GM12878 (cell line): Measurements from ENCODE around the gene GGA2. TPM values are rescaled to one million over a fixed set of nuclear protein-coding genes. Genes with fewer than 3 reads are reported as not detected.

Experiments
- ATAC-seq: fragments of 200-7000 bp; cut with Tn5 transposase; 3 replicates; pipeline ENCODE4 v1.9.1; 2020; ENCODE audit warnings: mild to moderate bottlenecking, moderate library complexity
- BruUV-seq: library from RNA; stranded (reverse); fragments of 400-500 nt; replicated peaks from 2 replicates; lab custom pipeline; 2021; lab: Mats Ljungman, UMichigan
- CTCF ChIA-PET: fragments of 300-600 bp; sonication (Branson Sonifier 250); formaldehyde crosslinking; extraction: SDS; loops from one replicate; lab custom pipeline; 2021; ENCODE audit warnings: inconsistent platforms; lab: Yijun Ruan, JAX
- POLR2A ChIA-PET: fragments of 350-600 bp; formaldehyde crosslinking; extraction: SDS; loops from one replicate; lab custom pipeline; 2021; ENCODE audit warnings: inconsistent platforms; lab: Charles Lee
- RAD21 ChIA-PET: fragments of 300-600 bp; sonication (Branson Sonifier 250); formaldehyde crosslinking; loops from one replicate; lab custom pipeline; 2023; ENCODE audit warnings: antibody characterized with exemption; ENCODE audit not compliant: unreplicated experiment; lab: Charles Lee
- SMC1A ChIA-PET: fragments of 300-600 bp; sonication (Branson Sonifier 250); formaldehyde crosslinking; loops from one replicate; lab custom pipeline; 2023; ENCODE audit not compliant: unreplicated experiment, uncharacterized antibody; lab: Charles Lee
- DNase-seq: peaks from one replicate; pipeline ENCODE4 v3.0.0-alpha.2; 2011; ENCODE audit warnings: low read depth, low spot score
- FAIRE-seq: peaks from 3 replicates; lab custom pipeline; 2011; peaks lifted over from hg19 to GRCh38; lab: Jason Lieb, UNC
- H2AFZ ChIP-seq: 2 replicates; pipeline ENCODE4 v1.6.0; 2011; ENCODE audit warnings: low read depth, low read length, control low read depth; ENCODE audit not compliant: control insufficient read depth
- H3K27ac ChIP-seq: 2 replicates; pipeline ENCODE4 v1.5.1; 2011; ENCODE audit warnings: control low read depth; ENCODE audit not compliant: control insufficient read depth, insufficient read depth
- H3K27me3 ChIP-seq, 2 experiments: replicated peaks in 1 of 2; 2 replicates each; pipeline versions ENCODE4 v1.6.0 to v1.6.1; 2011; ENCODE audit warnings: low read length in 1 of 2; ENCODE audit not compliant: control insufficient read depth in 2 of 2, insufficient read depth in 2 of 2
- H3K36me3 ChIP-seq, 2 experiments: 2 replicates each; pipeline ENCODE4 v1.5.1; 2011; ENCODE audit warnings: low read length in 1 of 2; ENCODE audit not compliant: control insufficient read depth in 2 of 2, insufficient read depth in 2 of 2
- H3K4me1 ChIP-seq: 2 replicates; pipeline ENCODE4 v1.6.1; 2011; ENCODE audit warnings: mild to moderate bottlenecking, low read length, moderate library complexity, mixed read lengths; ENCODE audit not compliant: control insufficient read depth, insufficient read depth
- H3K4me2 ChIP-seq: 2 replicates; pipeline ENCODE4 v1.6.0; 2011; ENCODE audit warnings: control low read depth; ENCODE audit not compliant: control insufficient read depth, insufficient read depth
- H3K4me3 ChIP-seq: fragments of 200-600 bp; sonication (generic); 2 replicates; pipeline ENCODE4 v1.5.1; 2016
- H3K79me2 ChIP-seq: 2 replicates; pipeline ENCODE4 v1.6.0; 2011; ENCODE audit warnings: low read length; ENCODE audit not compliant: control insufficient read depth, insufficient read depth
- H3K9ac ChIP-seq: 2 replicates; pipeline ENCODE4 v1.8.0; 2011; ENCODE audit warnings: low read length, control low read depth, mixed read lengths; ENCODE audit not compliant: control insufficient read depth, insufficient read depth
- H3K9me3 ChIP-seq: replicated peaks from 3 replicates; pipeline ENCODE4 v1.5.1; 2011; ENCODE audit warnings: mild to moderate bottlenecking, low read length; ENCODE audit not compliant: control insufficient read depth, insufficient read depth
- H4K20me1 ChIP-seq: 2 replicates; pipeline ENCODE4 v1.6.0; 2011; ENCODE audit not compliant: control insufficient read depth, insufficient read depth
- BACH1 ChIP-seq: fragments of 450-650 bp; IDR thresholded peaks from 2 replicates; pipeline ENCODE4 v1.6.1; 2017; ENCODE audit warnings: mild to moderate bottlenecking, borderline replicate concordance
- CUX1 ChIP-seq: IDR thresholded peaks from 2 replicates; pipeline ENCODE4 v1.6.1; 2012; ENCODE audit warnings: improper control_type of control experiment, low read depth, low read length; ENCODE audit not compliant: insufficient replicate concordance
- HDAC6 ChIP-seq: fragments of 200-600 bp; sonication (generic); IDR thresholded peaks from one replicate; pipeline ENCODE4 v1.8.0; 2017; ENCODE audit warnings: antibody characterized with exemption; ENCODE audit not compliant: unreplicated experiment
- MEF2B ChIP-seq: fragments of 450-650 bp; IDR thresholded peaks from 2 replicates; pipeline ENCODE4 v1.6.1; 2018; ENCODE audit warnings: mild to moderate bottlenecking, moderate library complexity; ENCODE audit not compliant: partially characterized antibody, poor library complexity, severe bottlenecking
- NR2C1 ChIP-seq: fragments of 450-650 bp; IDR thresholded peaks from 2 replicates; pipeline ENCODE4 v1.6.1; 2017; ENCODE audit warnings: antibody characterized with exemption, mild to moderate bottlenecking, moderate library complexity
- NR2F1 ChIP-seq: fragments of 450-650 bp; conservative IDR thresholded peaks from 2 replicates; pipeline ENCODE4 v1.6.1; 2017; ENCODE audit warnings: mild to moderate bottlenecking
- SUPT20H ChIP-seq: IDR thresholded peaks from 2 replicates; pipeline ENCODE4 v1.6.1; 2011; ENCODE audit warnings: low read depth, mild to moderate bottlenecking, low read length, moderate library complexity, borderline replicate concordance; ENCODE audit not compliant: control insufficient read depth
- WGBS: methylation state at CpG from one replicate; pipeline ENCODE4 v1.1.6; 2016; ENCODE audit warnings: low lambda C conversion rate; ENCODE audit not compliant: insufficient replicate concordance, insufficient coverage; ENCODE audit errors: missing lambda C conversion rate; 5-methylcytosine and 5-hydroxymethylcytosine counted together
- in situ Hi-C: fragments of 300-500 bp; cut with MboI; formaldehyde crosslinking; loops from 9 replicates; pipeline ENCODE4 v1.14.3; 2018; ENCODE audit warnings: mixed read lengths
- intact Hi-C: fragments of 100-400 bp; cut with micrococcal nuclease; formaldehyde crosslinking; loops from one replicate; pipeline ENCODE4 v1.14.2; 2022; ENCODE audit not compliant: unreplicated experiment
- polyA plus RNA-seq, 11 experiments: library from polyadenylated mRNA; depleted of rRNA in 4 of 11; unstranded in 6 of 11; stranded (reverse) in 5 of 11; fragments of >200 nt; fragmentation: Nextera tagmentation in 4 of 11; fragmentation: Illumina TruSeq in 1 of 11; extraction: Ambion mirVana in 4 of 11; extraction: Trizol in 1 of 11; gene quantifications; 1 replicate in 1 of 11; 2 replicates in 10 of 11; pipeline versions ENCODE4 v1.2.1 to v1.2.3, GENCODE V29; 2011 to 2016; ENCODE audit warnings: inconsistent platforms in 2 of 11, missing spikeins in 2 of 11, low read depth in 1 of 11
- total RNA-seq, 4 experiments: library from RNA; depleted of rRNA in 3 of 4; stranded (reverse); fragments of >200 nt in 3 of 4; fragmentation: Illumina TruSeq in 1 of 4; extraction: Trizol in 1 of 4; gene quantifications; 2 replicates each; pipeline versions ENCODE4 v1.2.1 to v1.2.3, GENCODE V29; 2013 to 2021

GGA2 gene
- total and polyA plus RNA-seq, 10 of the 15 experiments (the other 5 are each of a cell fraction or from before 2014, with no cell fraction given): 14.1 to 153 (median 86.6) TPM

DNA sequence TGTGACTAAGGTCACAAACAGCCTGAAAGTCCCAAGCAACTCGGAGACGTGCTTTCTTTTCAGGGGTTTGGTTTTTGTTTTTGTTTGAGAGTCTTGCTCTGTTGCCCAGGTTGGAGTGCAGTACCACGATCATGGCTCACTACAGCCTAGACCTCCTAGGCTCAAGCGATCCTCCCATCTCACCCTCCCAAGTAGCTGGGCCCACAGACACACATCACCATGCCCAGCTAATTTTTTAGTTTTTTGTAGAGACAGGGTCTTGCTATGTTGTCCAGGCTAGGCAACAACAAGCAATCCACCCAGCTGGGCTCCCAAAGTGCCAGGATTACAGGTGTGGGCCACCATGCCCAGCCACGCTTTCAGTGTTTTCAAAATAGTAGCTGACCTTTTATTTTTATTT lies 19.8 kb upstream of the GGA2 start:
- intact Hi-C loops: no loop called here
- Histone ChIP-seq H3K27me3 (no peaks in the 10 kb centered on the region), H3K4me3 (no peak overlapping the region), H3K79me2 (no peaks in the 10 kb centered on the region), H2AFZ (no peak overlapping the region), H3K9me3 (no peaks in the 10 kb centered on the region), H4K20me1 (no peaks in the 10 kb centered on the region; the same call in 1 of the 2 replicates), H3K4me2 (no peak overlapping the region), H3K4me1 (no peaks in the 10 kb centered on the region), H3K36me3 (peaks cover 18 to 37% of the 10 kb centered on the region in 2 experiments; a peak in 3 of 4 replicates)
- FAIRE-seq (no peak), ATAC-seq (no peak), DNase-seq (no peak)
- POLR2A ChIA-PET: interaction anchor here (0.6 kb wide), 1 partner anchor 39 kb away, joined by 3 read pairs; no protein-coding TSS in a partner anchor
- RAD21 ChIA-PET: no interaction called here
- 87% methylated on average over 5 of the region's 5 CpGs for WGBS
- no peak for TF ChIP-seq NR2F1
- TF ChIP-seq HDAC6: no peak
- no peak for TF ChIP-seq NR2C1
- no peak for TF ChIP-seq MEF2B
- TF ChIP-seq BACH1: no peak
- TF ChIP-seq CUX1: no peak
- no peak for TF ChIP-seq SUPT20H
- TF ChIP-seq, all 136 proteins: peak for 0
- no peak overlapping the region for H3K27ac ChIP-seq
- no TSS peak for BruUV-seq
- no peak overlapping the region for H3K9ac ChIP-seq
- ChIA-PET SMC1A (no interaction called here), CTCF (no interaction called here)
- in situ Hi-C loops: no loop called here
